ENCODE results near the gene TEX35. TPM values are rescaled to one million over a fixed set of nuclear protein-coding genes. Genes with fewer than 3 reads are reported as not detected.
"Not testable (repeated sequence)": the region's sequence is repeated elsewhere in the genome, so short reads cannot be mapped to it uniquely, and the experiment has no call there.

TEX35 gene
- total RNA-seq, 2 donors from 2014 or later, result not detected

GRCh38 chr1:178497903-178498478, 14.9 kb upstream of the TEX35 start:
- no peak for DNase-seq
- H3K9me3 Mint-ChIP-seq, result no peaks in the 10 kb centered on the region
- H3K4me3 Mint-ChIP-seq, result no peak overlapping the region
- no peak for ATAC-seq (replicated peaks in 1 of 2)
- no peaks in the 10 kb centered on the region for H3K36me3 Mint-ChIP-seq (ENCODE audit: insufficient read depth in 2 of 2)
- H3K4me1 Mint-ChIP-seq (ENCODE audit: low read depth), result no peaks in the 10 kb centered on the region
- H3K27me3 Mint-ChIP-seq (ENCODE audit: low read depth), result no peaks in the 10 kb centered on the region
- no peak overlapping the region for H3K27ac Mint-ChIP-seq

- H3K4me1 Mint-ChIP-seq (ENCODE audit: low read depth), result no peaks in the 10 kb centered on the region
- DNase-seq (no peak), ATAC-seq (replicated peaks in 1 of 2) (no peak)
- no peak overlapping the region for H3K4me3 Mint-ChIP-seq
- H3K27ac Mint-ChIP-seq, result no peak overlapping the region
- H3K9me3 Mint-ChIP-seq, result no peaks in the 10 kb centered on the region
- no peaks in the 10 kb centered on the region for H3K27me3 Mint-ChIP-seq (ENCODE audit: low read depth)
- H3K36me3 Mint-ChIP-seq (ENCODE audit: insufficient read depth in 2 of 2), result no peaks in the 10 kb centered on the region
Observed at GRCh38 chr1:178498896-178499675, 13.8 kb upstream of the TEX35 start.

DNA sequence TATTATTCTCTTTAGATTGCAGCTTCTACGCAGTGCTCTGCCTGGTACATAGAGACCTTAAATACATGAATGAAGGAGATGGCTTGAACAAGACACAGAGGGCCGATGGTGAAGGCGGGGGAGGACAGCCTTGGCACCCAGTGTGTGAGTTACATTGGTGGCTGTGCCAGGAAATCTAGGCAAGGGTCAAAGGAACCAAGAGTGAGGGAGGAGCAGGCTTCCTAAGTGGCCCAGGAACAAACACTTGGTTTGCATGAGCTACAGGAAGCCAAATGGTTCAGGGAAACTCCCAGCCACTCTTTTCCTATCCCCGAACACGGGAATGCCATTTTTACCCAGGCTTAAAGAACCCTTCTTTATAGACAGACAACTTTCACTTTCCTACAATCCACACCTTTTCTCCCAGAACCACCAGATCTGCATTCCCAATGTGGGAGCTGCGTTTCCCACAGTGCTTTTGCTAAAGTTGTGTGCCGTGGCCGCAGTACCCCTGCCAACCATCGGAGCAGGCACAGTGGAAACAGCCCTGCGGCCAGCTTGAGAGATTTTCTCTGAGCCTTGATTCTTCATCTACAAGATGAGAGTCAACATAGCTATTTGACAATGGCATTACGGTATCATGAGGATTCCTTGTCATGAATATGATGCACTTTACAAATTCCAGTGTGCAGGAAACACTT, 12.7 kb upstream of the TEX35 start:
- no peak for ATAC-seq (replicated peaks in 1 of 2)
- DNase-seq, result no peak
- Mint-ChIP-seq H3K27me3 (ENCODE audit: low read depth) (no peaks in the 10 kb centered on the region), H3K36me3 (ENCODE audit: insufficient read depth in 2 of 2) (no peaks in the 10 kb centered on the region), H3K27ac (no peak overlapping the region), H3K4me3 (no peak overlapping the region), H3K4me1 (ENCODE audit: low read depth) (no peaks in the 10 kb centered on the region), H3K9me3 (no peaks in the 10 kb centered on the region)

GRCh38 chr1:178500936-178501554, 11.9 kb upstream of the TEX35 start:
- Mint-ChIP-seq H3K4me3 (no peak overlapping the region), H3K27me3 (ENCODE audit: low read depth) (no peaks in the 10 kb centered on the region), H3K4me1 (ENCODE audit: low read depth) (no peaks in the 10 kb centered on the region), H3K9me3 (no peaks in the 10 kb centered on the region), H3K27ac (no peak overlapping the region), H3K36me3 (ENCODE audit: insufficient read depth in 2 of 2) (no peaks in the 10 kb centered on the region)
- ATAC-seq (replicated peaks in 1 of 2) (peak in 1 of 2 donors; percentile 4), DNase-seq (no peak)

GRCh38 chr1:178501705-178502329, 11.1 kb upstream of the TEX35 start:
- DNase-seq (peak; percentile 66 to 72), ATAC-seq (replicated peaks in 1 of 2) (peak; percentile 62 to 73)
- Mint-ChIP-seq H3K36me3 (ENCODE audit: insufficient read depth in 2 of 2) (no peaks in the 10 kb centered on the region), H3K9me3 (no peaks in the 10 kb centered on the region), H3K4me1 (ENCODE audit: low read depth) (no peaks in the 10 kb centered on the region), H3K4me3 (no peak overlapping the region), H3K27ac (no peak overlapping the region), H3K27me3 (ENCODE audit: low read depth) (no peaks in the 10 kb centered on the region)

DNA sequence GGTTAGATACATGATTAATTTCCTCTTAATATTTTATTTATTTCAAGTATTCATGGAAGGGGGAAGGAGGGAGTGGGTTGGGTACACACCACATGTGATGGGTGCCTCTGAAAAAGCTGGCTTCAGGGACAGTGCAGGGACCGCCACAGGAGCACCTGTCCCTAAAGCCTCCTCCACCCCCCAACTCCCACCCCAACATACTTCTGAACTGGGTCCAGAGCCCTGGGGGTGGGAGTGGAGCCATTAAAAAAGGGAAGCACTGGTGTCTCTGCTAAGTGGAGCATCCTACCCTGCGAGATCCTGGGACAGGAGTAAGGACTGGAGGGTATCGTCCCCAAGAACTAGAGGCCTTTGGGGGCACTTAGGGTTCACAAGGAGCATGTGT, 10.6 kb upstream of the TEX35 start:
- no peak for ATAC-seq (replicated peaks in 1 of 2)
- no peak for DNase-seq
- Mint-ChIP-seq H3K36me3 (ENCODE audit: insufficient read depth in 2 of 2) (no peaks in the 10 kb centered on the region), H3K9me3 (no peaks in the 10 kb centered on the region), H3K4me1 (ENCODE audit: low read depth) (no peaks in the 10 kb centered on the region), H3K4me3 (no peak overlapping the region), H3K27me3 (ENCODE audit: low read depth) (no peaks in the 10 kb centered on the region), H3K27ac (no peak overlapping the region)

GRCh38 chr1:178502856-178503255, 10.1 kb upstream of the TEX35 start:
- Mint-ChIP-seq H3K4me3 (no peak overlapping the region), H3K4me1 (ENCODE audit: low read depth) (no peaks in the 10 kb centered on the region), H3K27me3 (ENCODE audit: low read depth) (no peaks in the 10 kb centered on the region), H3K27ac (no peak overlapping the region), H3K36me3 (ENCODE audit: insufficient read depth in 2 of 2) (no peaks in the 10 kb centered on the region), H3K9me3 (no peaks in the 10 kb centered on the region)
- DNase-seq (no peak), ATAC-seq (replicated peaks in 1 of 2) (no peak)

DNA sequence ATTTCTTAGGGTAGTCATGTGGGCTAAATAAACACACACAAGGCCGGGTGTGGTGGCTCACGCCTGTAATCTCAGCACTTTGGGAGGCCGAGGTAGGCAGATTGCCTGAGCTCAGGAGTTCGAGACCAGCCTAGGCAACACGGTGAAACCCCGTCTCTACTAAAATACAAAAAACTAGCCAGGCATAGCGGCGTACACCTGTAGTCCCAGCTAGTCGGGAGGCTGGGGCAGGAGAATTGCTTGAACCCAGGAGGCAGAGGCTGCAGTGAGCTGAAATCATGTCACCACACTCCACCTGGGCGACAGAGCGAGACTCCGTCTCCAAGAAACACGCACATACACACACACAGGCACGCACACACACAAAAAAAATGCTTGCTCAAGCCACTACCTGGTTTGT, 9.6 kb upstream of the TEX35 start:
- H3K9me3 Mint-ChIP-seq; ATAC-seq (replicated peaks in 1 of 2); H3K27ac Mint-ChIP-seq; H3K4me3 Mint-ChIP-seq; H3K4me1 Mint-ChIP-seq (ENCODE audit: low read depth); H3K36me3 Mint-ChIP-seq (ENCODE audit: insufficient read depth in 2 of 2); DNase-seq; H3K27me3 Mint-ChIP-seq (ENCODE audit: low read depth): not testable (repeated sequence)

GRCh38 chr1:178503849-178504248, 9.1 kb upstream of the TEX35 start:
- H3K27me3 Mint-ChIP-seq (ENCODE audit: low read depth), result no peaks in the 10 kb centered on the region
- no peak overlapping the region for H3K4me3 Mint-ChIP-seq
- no peak for DNase-seq
- no peaks in the 10 kb centered on the region for H3K9me3 Mint-ChIP-seq
- no peaks in the 10 kb centered on the region for H3K4me1 Mint-ChIP-seq (ENCODE audit: low read depth)
- no peak overlapping the region for H3K27ac Mint-ChIP-seq
- no peaks in the 10 kb centered on the region for H3K36me3 Mint-ChIP-seq (ENCODE audit: insufficient read depth in 2 of 2)
- ATAC-seq (replicated peaks in 1 of 2), result no peak

GRCh38 chr1:178504286-178504685, 8.6 kb upstream of the TEX35 start:
- H3K4me1 Mint-ChIP-seq (ENCODE audit: low read depth), result no peaks in the 10 kb centered on the region
- H3K36me3 Mint-ChIP-seq (ENCODE audit: insufficient read depth in 2 of 2), result no peaks in the 10 kb centered on the region
- H3K27ac Mint-ChIP-seq, result no peak overlapping the region
- H3K9me3 Mint-ChIP-seq, result no peaks in the 10 kb centered on the region
- H3K27me3 Mint-ChIP-seq (ENCODE audit: low read depth), result no peaks in the 10 kb centered on the region
- no peak overlapping the region for H3K4me3 Mint-ChIP-seq
- DNase-seq (no peak), ATAC-seq (replicated peaks in 1 of 2) (no peak)

DNA sequence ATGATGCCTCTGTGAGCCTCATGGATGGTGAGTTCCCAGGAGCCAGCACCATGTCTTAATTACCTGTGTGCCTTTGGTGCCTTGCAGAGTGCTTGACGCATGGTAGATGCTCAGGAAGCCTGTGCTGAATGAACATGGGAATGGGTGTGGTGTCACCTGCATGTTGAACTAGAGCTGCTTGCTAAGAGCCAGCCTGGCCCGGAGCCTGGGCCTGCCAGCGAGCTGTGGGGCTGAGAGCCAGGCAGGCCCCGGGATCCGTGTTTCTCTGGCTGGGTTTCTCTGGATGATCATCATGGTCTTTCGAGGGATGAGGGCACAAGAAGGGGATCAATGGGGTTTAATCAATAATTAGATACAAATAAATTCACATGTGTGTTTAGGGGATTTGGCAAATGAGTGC, 6.7 kb upstream of the TEX35 start:
- ATAC-seq (replicated peaks in 1 of 2) (no peak), DNase-seq (no peak)
- no peaks in the 10 kb centered on the region for H3K27me3 Mint-ChIP-seq (ENCODE audit: low read depth)
- no peak overlapping the region for H3K27ac Mint-ChIP-seq
- H3K9me3 Mint-ChIP-seq, result no peaks in the 10 kb centered on the region
- no peak overlapping the region for H3K4me3 Mint-ChIP-seq
- no peaks in the 10 kb centered on the region for H3K36me3 Mint-ChIP-seq (ENCODE audit: insufficient read depth in 2 of 2)
- no peaks in the 10 kb centered on the region for H3K4me1 Mint-ChIP-seq (ENCODE audit: low read depth)

GRCh38 chr1:178506669-178507068, 6.2 kb upstream of the TEX35 start:
- no peak overlapping the region for H3K27ac Mint-ChIP-seq
- H3K4me1 Mint-ChIP-seq (ENCODE audit: low read depth), result no peaks in the 10 kb centered on the region
- H3K36me3 Mint-ChIP-seq (ENCODE audit: insufficient read depth in 2 of 2), result no peaks in the 10 kb centered on the region
- no peak overlapping the region for H3K4me3 Mint-ChIP-seq
- no peaks in the 10 kb centered on the region for H3K9me3 Mint-ChIP-seq
- ATAC-seq (replicated peaks in 1 of 2) (no peak), DNase-seq (no peak)
- no peaks in the 10 kb centered on the region for H3K27me3 Mint-ChIP-seq (ENCODE audit: low read depth)

- Mint-ChIP-seq H3K27me3 (ENCODE audit: low read depth) (no peaks in the 10 kb centered on the region), H3K9me3 (no peaks in the 10 kb centered on the region), H3K27ac (no peak overlapping the region), H3K4me1 (ENCODE audit: low read depth) (no peaks in the 10 kb centered on the region), H3K36me3 (ENCODE audit: insufficient read depth in 2 of 2) (no peaks in the 10 kb centered on the region), H3K4me3 (no peak overlapping the region)
- no peak for DNase-seq
- no peak for ATAC-seq (replicated peaks in 1 of 2)
Observed at GRCh38 chr1:178509414-178510007, 3.4 kb upstream of the TEX35 start.
